ENCODE data around the gene CDK2AP2. TPM values are rescaled to one million over a fixed set of nuclear protein-coding genes. Genes with fewer than 3 reads are reported as not detected.

The CDK2AP2 gene
- total and polyA plus RNA-seq, 2 experiments from 2014 or later = 48.6 to 120 TPM

- no peak for TF ChIP-seq CTCF (conservative IDR thresholded peaks at IDR 0.05; ENCODE audit: low read depth in 2 of 2)
- no peak for TF ChIP-seq STAT1 (IDR thresholded peaks at IDR 0.05; ENCODE audit: unreplicated experiment)
- no peak for TF ChIP-seq CREB1 (CRISPR knock-in tag; IDR thresholded peaks at IDR 0.05; ENCODE audit: low read depth)
- no peak for TF ChIP-seq ZNF331 (CRISPR knock-in tag; IDR thresholded peaks at IDR 0.05; ENCODE audit: low read depth)
These were observed 35.0 kb upstream of the CDK2AP2 start (continued) for GRCh38 chr11:67542971-67543370.

- DNase-seq (ENCODE audit: low spot score) = no peak
- H3K4me1 ChIP-seq (ENCODE audit: insufficient read depth) = 0 out of 2 replicates have a peak, but pooled peaks cover 5% of the 10 kb centered on the region
- no peaks in the 10 kb centered on the region for H3K36me3 ChIP-seq (ENCODE audit: insufficient read depth)
- no peak overlapping the region; the same call in 1 of the 2 replicates for H2AFZ ChIP-seq
- TF ChIP-seq ZNF114 (CRISPR knock-in tag; IDR thresholded peaks at IDR 0.05) (no peak), STAT1 (IDR thresholded peaks at IDR 0.05; ENCODE audit: unreplicated experiment) (no peak), NANOG (IDR thresholded peaks at IDR 0.05; ENCODE audit: borderline replicate concordance) (no peak), POLR2AphosphoS5 (IDR thresholded peaks at IDR 0.05; ENCODE audit: low read depth) (no peak), ZNF331 (CRISPR knock-in tag; IDR thresholded peaks at IDR 0.05; ENCODE audit: low read depth) (no peak), ZNF462 (CRISPR knock-in tag; IDR thresholded peaks at IDR 0.05) (no peak), CTCF (conservative IDR thresholded peaks at IDR 0.05; ENCODE audit: low read depth in 2 of 2) (no peak)
- TF ChIP-seq, protein P1, sequence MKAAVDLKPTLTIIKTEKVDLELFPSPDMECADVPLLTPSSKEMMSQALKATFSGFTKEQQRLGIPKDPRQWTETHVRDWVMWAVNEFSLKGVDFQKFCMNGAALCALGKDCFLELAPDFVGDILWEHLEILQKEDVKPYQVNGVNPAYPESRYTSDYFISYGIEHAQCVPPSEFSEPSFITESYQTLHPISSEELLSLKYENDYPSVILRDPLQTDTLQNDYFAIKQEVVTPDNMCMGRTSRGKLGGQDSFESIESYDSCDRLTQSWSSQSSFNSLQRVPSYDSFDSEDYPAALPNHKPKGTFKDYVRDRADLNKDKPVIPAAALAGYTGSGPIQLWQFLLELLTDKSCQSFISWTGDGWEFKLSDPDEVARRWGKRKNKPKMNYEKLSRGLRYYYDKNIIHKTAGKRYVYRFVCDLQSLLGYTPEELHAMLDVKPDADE (IDR thresholded peaks at IDR 0.05) = no peak
- no peaks in the 10 kb centered on the region for H4K20me1 ChIP-seq (replicated peaks; ENCODE audit: insufficient read depth)
- Mint-ChIP-seq H3K36me3 (ENCODE audit: low read depth) (no peaks in the 10 kb centered on the region), H3K4me1 (peaks cover 5% of the 10 kb centered on the region), H3K9me3 (peaks cover 3% of the 10 kb centered on the region; the same call in 2 of the 3 replicates), H3K4me3 (no peak overlapping the region), H3K27ac (no peak overlapping the region), H3K27me3 (ENCODE audit: insufficient read depth, low read depth, poor library complexity) (peaks cover 3% of the 10 kb centered on the region)
- no peak overlapping the region for H3K27ac ChIP-seq (ENCODE audit: low read depth)
- no peaks in the 10 kb centered on the region for H3F3A ChIP-seq (replicated peaks; ENCODE audit: low read depth)
- no peak overlapping the region for H3K4me2 ChIP-seq
- no peaks in the 10 kb centered on the region for H3K27me3 ChIP-seq (ENCODE audit: insufficient read depth)
- no peak for ATAC-seq
- H3K79me2 ChIP-seq (replicated peaks; ENCODE audit: insufficient read depth) = no peaks in the 10 kb centered on the region
- no peak overlapping the region for H3K4me3 ChIP-seq
- no peaks in the 10 kb centered on the region for H3K9me2 ChIP-seq (ENCODE audit: insufficient read depth)
These were observed 34.2 kb upstream of the CDK2AP2 start for GRCh38 chr11:67542169-67542568.

Measured in GM23338 (cell line).